PC-9 (cell line): ENCODE measurements around the gene ZNF468. TPM values are rescaled to one million over a fixed set of nuclear protein-coding genes. Genes with fewer than 3 reads are reported as not detected.
A peak's percentile ranks its signal among the peaks of the same experiment; 100 is the strongest.
"Not testable (repeated sequence)": the region's sequence is repeated elsewhere in the genome, so short reads cannot be mapped to it uniquely, and the experiment has no call there.

Experiments
- Bru-seq: library from RNA; stranded (reverse); fragments of 400-500 nt; gene quantifications from one replicate; lab custom pipeline; 2021; lab: Mats Ljungman, UMichigan
- BruChase-seq, 2 experiments: library from RNA; stranded (reverse); fragments of 400-500 nt; gene quantifications; one replicate each; lab custom pipeline; 2021; lab: Mats Ljungman, UMichigan
- BruUV-seq: library from RNA; stranded (reverse); fragments of 400-500 nt; replicated peaks from 2 replicates; lab custom pipeline; 2021; lab: Mats Ljungman, UMichigan
- CTCF ChIA-PET: fragments of 300-600 bp; sonication (Branson Sonifier 250); formaldehyde crosslinking; loops from one replicate; lab custom pipeline; 2022; ENCODE audit warnings: antibody characterized with exemption; lab: Charles Lee
- POLR2A ChIA-PET: fragments of 300-600 bp; sonication (Branson Sonifier 250); formaldehyde crosslinking; loops from one replicate; lab custom pipeline; 2022; ENCODE audit warnings: antibody characterized with exemption; ENCODE audit not compliant: unreplicated experiment; lab: Charles Lee
- DNase-seq, 2 experiments: peaks; one replicate each; pipeline versions ENCODE4 v3.0.0 to v3.0.0-alpha.2; 2015 to 2022; ENCODE audit warnings: mixed read lengths in 1 of 2
- H2AFZ ChIP-seq: fragments of 200-600 bp; sonication (generic); 2 replicates; pipeline ENCODE4 v1.8.1; 2017; ENCODE audit warnings: antibody characterized with exemption
- H3F3A ChIP-seq: fragments of 200-600 bp; sonication (generic); 2 replicates; pipeline ENCODE4 v1.8.1; 2017; ENCODE audit warnings: antibody characterized with exemption, mild to moderate bottlenecking, low read depth; ENCODE audit not compliant: insufficient read depth
- H3K27ac ChIP-seq: fragments of 200-600 bp; sonication (generic); 2 replicates; pipeline ENCODE4 v1.6.1; 2016; ENCODE audit warnings: mixed run types
- H3K27me3 ChIP-seq: fragments of 200-600 bp; sonication (generic); 2 replicates; pipeline ENCODE4 v1.6.1; 2016; ENCODE audit warnings: low read depth, mixed run types; ENCODE audit not compliant: insufficient read depth
- H3K36me3 ChIP-seq: fragments of 200-600 bp; sonication (generic); 2 replicates; pipeline ENCODE4 v1.6.1; 2016; ENCODE audit warnings: low read depth, mixed run types
- H3K4me1 ChIP-seq: fragments of 200-600 bp; sonication (generic); replicated peaks from 2 replicates; pipeline ENCODE4 v1.6.1; 2016; ENCODE audit warnings: mixed run types; ENCODE audit not compliant: insufficient read depth
- H3K4me2 ChIP-seq: fragments of 200-600 bp; sonication (generic); 2 replicates; pipeline ENCODE4 v1.6.1; 2017; ENCODE audit warnings: mixed run types
- H3K4me3 ChIP-seq: fragments of 200-600 bp; sonication (generic); 2 replicates; pipeline ENCODE4 v1.6.1; 2016; ENCODE audit warnings: mixed run types
- H3K79me2 ChIP-seq: fragments of 200-600 bp; sonication (generic); 2 replicates; pipeline ENCODE4 v1.6.1; 2017; ENCODE audit warnings: low read depth, mixed run types
- H3K9me2 ChIP-seq: fragments of 200-600 bp; sonication (generic); 2 replicates; pipeline ENCODE4 v1.8.1; 2017; ENCODE audit warnings: mild to moderate bottlenecking; ENCODE audit not compliant: insufficient read depth
- H3K9me3 ChIP-seq: fragments of 200-600 bp; sonication (generic); 2 replicates; pipeline ENCODE4 v1.8.1; 2016; ENCODE audit warnings: low read depth; ENCODE audit not compliant: insufficient read depth
- H4K20me1 ChIP-seq: fragments of 200-600 bp; sonication (generic); 2 replicates; pipeline ENCODE4 v1.8.1; 2017; ENCODE audit not compliant: insufficient read depth
- EZH2 ChIP-seq: fragments of 200-600 bp; sonication (generic); IDR thresholded peaks from 2 replicates; pipeline ENCODE4 v1.8.0; 2017; ENCODE audit warnings: antibody characterized with exemption, low read depth
- intact Hi-C: fragments of 100-400 bp; cut with micrococcal nuclease; formaldehyde crosslinking; loops from one replicate; pipeline ENCODE4 v1.10.0; 2022; ENCODE audit not compliant: unreplicated experiment
- long read RNA-seq: library from polyadenylated mRNA; stranded (forward); transcript quantifications from one replicate; pipeline ENCODE4 v2.0.0, GENCODE V29; 2022
- total RNA-seq: library from RNA; stranded (reverse); gene quantifications from 2 replicates; pipeline ENCODE4 v1.2.3, GENCODE V29; 2021
- TF ChIP-seq, protein P1 (sequence below): fragments of 200-600 bp; sonication (generic); conservative IDR thresholded peaks from 2 replicates; pipeline ENCODE4 v1.6.1; 2017; ENCODE audit warnings: mixed run types, antibody characterized with exemption, mild to moderate bottlenecking, moderate library complexity

The ZNF468 gene
- total RNA-seq: 19.5 and 29.0 TPM in 2 replicates
- percentile 52 among the genes with signal in this experiment for Bru-seq, nascent RNA
- percentile 75 among the genes with signal in this experiment for BruChase-seq, experiment 1, labeled RNA remaining after a 2-hour chase
- percentile 81 among the genes with signal in this experiment for BruChase-seq, experiment 2, labeled RNA remaining after a 6-hour chase
- long read RNA-seq, full-length matches to known transcripts: 14 of 39 reads
- long read RNA-seq, partial matches to known transcripts: 1 of 39 reads
- long read RNA-seq, other reads (novel, unspliced or antisense): 24 of 39 reads

DNA sequence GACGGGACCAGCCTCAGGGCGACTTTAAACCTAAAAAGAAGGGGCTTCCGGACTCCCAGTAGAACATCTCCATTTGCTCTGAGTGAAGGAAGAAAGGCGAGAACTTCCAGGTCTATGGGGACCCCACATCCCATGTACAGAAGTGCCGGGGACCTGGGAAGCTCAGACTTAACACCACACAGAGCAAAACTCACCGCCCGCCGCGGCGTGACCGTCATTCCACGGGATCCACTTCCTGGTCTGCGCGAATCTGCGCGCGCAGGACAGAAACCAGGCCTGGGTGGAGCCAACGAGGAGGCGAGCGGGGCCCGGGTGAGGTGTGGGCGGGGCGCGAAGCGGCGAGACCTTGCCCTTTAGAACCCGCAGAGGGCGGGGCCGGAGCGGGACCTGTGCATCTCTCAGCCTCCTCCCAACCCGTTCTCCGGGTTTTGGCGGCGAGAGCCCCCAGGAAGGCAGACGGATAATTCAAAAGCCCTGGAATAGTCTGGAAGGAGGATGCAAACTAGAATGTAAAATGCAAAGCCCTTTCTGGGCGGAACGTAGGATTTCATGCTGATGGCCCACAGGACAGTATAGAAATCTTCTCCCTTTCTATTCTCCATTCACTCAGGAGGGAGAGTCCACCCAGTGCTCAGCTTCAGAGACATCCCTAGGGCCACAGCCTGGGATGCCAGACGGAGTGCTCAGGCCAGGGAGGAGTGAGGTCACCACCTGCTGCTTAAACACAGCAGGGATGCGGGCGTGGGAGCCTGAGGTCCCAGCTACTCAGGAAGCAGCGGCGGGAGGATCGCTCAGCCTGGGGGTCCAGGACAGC lies at the start of gene ZNF468:
ZNF468 (minus strand) TSS at position 242 of the 814 bp plus-strand sequence. CDS start 3,347 bp downstream, outside the sequence.
- H3K4me1 ChIP-seq, BruUV-seq, POLR2A ChIA-PET, H3K9me2 ChIP-seq, H4K20me1 ChIP-seq, CTCF ChIA-PET, H3F3A ChIP-seq, H3K27me3 ChIP-seq, H3K79me2 ChIP-seq: not testable (repeated sequence)
- peak within 1 kb of the TSS; percentile 96 for H3K4me2 ChIP-seq
- H3K27ac ChIP-seq: peak within 1 kb of the TSS; percentile 44
- peak within 1 kb of the TSS; percentile 86 for H2AFZ ChIP-seq
- DNase-seq: peak; percentile 66 to 83
- intact Hi-C loops: loop anchor here (2.0 to 5.0 kb wide), 2 partner anchors 40 to 85 kb away; partner anchors contain the start of gene ZNF320
- H3K36me3 ChIP-seq: peaks cover 25% of the 10 kb centered on the region
- peaks cover 34% of the 10 kb centered on the region for H3K9me3 ChIP-seq
- peak within 1 kb of the TSS; percentile 94 for H3K4me3 ChIP-seq

DNA sequence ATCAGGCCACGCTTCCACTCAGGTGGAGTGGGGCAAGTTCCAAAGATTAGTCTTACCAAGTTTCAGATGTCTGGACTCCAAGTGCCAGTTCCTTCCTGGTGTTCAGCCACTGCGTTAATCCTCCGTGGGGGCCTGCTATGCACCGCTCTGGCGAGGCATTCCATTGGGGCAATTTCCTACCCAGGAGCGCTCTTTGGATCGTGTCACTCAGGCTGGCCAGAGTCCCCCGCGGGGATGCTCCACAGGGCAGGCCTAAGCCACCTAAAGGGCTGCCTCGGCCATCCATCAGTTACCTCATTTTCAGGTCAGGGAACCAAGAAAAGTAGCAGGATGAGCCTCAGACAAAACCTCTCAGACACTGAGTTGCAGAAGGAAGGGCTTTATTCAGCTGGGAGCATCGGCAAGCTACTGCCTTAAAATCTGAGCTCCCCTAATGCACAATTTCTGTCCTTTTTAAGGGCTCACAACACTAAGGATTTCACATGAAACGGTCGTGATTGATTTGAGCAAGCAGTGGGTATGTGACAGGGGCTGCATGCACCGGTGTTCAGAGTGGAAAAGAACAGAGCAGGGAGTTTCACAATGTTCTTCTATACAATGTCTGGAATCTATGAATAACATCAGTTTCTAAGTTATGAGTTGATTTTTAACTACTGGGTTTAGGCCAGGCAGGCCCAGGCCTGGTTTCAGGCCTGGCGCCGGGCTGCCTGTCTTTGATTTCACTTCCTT lies 46.8 kb upstream of the ZNF468 start:
- BruUV-seq, H2AFZ ChIP-seq, POLR2A ChIA-PET, H3F3A ChIP-seq, DNase-seq, H3K79me2 ChIP-seq, H4K20me1 ChIP-seq, CTCF ChIA-PET, intact Hi-C loops, H3K27ac ChIP-seq, H3K4me2 ChIP-seq, H3K9me2 ChIP-seq, H3K4me3 ChIP-seq, H3K27me3 ChIP-seq, H3K4me1 ChIP-seq: not testable (repeated sequence)
- peaks cover 34% of the 10 kb centered on the region for H3K36me3 ChIP-seq
- H3K9me3 ChIP-seq: peaks cover 51% of the 10 kb centered on the region

DNA sequence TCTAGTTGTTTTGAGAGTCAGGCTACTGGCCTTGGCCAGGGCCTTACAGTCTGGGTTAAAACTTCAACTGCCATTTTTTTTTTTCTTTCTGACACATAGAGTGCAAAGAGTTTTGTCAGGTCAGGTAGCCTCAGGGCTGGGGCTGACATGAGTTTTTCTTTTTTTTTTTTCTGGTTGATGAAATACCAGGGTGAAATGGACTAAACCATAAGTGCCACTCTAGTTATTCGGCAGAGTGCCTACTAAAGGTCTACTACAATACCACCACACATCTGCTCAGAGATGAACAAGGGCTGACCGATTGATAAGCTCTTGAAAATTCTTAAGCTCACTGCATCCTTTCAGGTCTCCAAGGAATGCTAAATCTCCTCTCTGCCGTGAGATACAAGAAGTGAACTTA lies 44.4 kb upstream of the ZNF468 start:
- Histone ChIP-seq H4K20me1 (no peaks in the 10 kb centered on the region), H3K4me3 (no peak overlapping the region), H3K27ac (no peak overlapping the region), H3K79me2 (no peaks in the 10 kb centered on the region), H3K9me2 (no peaks in the 10 kb centered on the region), H3K4me1 (no peaks in the 10 kb centered on the region), H3K9me3 (peaks cover 37% of the 10 kb centered on the region), H3F3A (peaks cover 12% of the 10 kb centered on the region; the same call in 1 of the 2 replicates), H3K36me3 (peaks cover 11% of the 10 kb centered on the region), H3K27me3 (no peaks in the 10 kb centered on the region), H3K4me2 (no peak overlapping the region), H2AFZ (no peak overlapping the region)
- ChIA-PET POLR2A (no interaction called here), CTCF (interaction anchor here (0.7 kb wide), 1 partner anchor 712 kb away, joined by 3 read pairs; the partner anchor contains the start of gene PPP2R1A)
- intact Hi-C loops: no loop called here
- BruUV-seq: no TSS peak
- TF ChIP-seq, protein P1, sequence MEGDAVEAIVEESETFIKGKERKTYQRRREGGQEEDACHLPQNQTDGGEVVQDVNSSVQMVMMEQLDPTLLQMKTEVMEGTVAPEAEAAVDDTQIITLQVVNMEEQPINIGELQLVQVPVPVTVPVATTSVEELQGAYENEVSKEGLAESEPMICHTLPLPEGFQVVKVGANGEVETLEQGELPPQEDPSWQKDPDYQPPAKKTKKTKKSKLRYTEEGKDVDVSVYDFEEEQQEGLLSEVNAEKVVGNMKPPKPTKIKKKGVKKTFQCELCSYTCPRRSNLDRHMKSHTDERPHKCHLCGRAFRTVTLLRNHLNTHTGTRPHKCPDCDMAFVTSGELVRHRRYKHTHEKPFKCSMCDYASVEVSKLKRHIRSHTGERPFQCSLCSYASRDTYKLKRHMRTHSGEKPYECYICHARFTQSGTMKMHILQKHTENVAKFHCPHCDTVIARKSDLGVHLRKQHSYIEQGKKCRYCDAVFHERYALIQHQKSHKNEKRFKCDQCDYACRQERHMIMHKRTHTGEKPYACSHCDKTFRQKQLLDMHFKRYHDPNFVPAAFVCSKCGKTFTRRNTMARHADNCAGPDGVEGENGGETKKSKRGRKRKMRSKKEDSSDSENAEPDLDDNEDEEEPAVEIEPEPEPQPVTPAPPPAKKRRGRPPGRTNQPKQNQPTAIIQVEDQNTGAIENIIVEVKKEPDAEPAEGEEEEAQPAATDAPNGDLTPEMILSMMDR: no peak
- no peak for TF ChIP-seq EZH2
- DNase-seq: no peak

DNA sequence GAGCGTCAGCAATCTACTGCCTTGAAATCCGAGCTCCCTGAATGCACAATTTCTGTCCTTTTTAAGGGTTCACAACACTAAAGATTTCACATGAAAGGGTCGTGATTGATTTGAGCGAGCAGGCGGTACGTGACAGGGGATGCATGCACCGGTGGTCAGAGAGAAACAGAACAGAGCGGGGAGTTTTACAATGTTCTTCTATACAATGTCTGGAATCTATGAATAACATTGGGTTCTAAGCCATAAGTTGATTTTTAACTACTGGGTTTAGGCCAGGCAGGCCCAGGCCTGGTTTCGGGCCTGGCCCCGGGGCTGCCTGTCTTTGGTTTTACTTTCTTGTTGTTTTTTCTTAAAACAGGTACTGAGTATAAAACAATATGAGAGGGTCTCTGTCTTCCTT lies 41.2 kb upstream of the ZNF468 start:
- DNase-seq, H4K20me1 ChIP-seq, POLR2A ChIA-PET, H3K27ac ChIP-seq, H3K4me2 ChIP-seq, BruUV-seq, H3K4me1 ChIP-seq, H2AFZ ChIP-seq, H3K27me3 ChIP-seq, CTCF ChIA-PET, H3K9me2 ChIP-seq, H3K4me3 ChIP-seq: not testable (repeated sequence)
- Histone ChIP-seq H3K36me3 (peaks cover 19% of the 10 kb centered on the region), H3K79me2 (peaks cover 25% of the 10 kb centered on the region), H3K9me3 (peaks cover 26% of the 10 kb centered on the region), H3F3A (peaks cover 16% of the 10 kb centered on the region; the same call in 1 of the 2 replicates)
- intact Hi-C loops: loop anchor here (5.0 kb wide), 2 partner anchors 41 to 94 kb away; partner anchors contain the start of gene ZNF468
